PFSK-1 (cell line): ENCODE data around the gene EXOC6.

ENCODE experiments used
- FOXP2 ChIP-seq: optimal IDR thresholded peaks from 2 replicates; pipeline ENCODE3; 2011; ENCODE audit warnings: borderline replicate concordance, control low read depth, inconsistent platforms; ENCODE audit not compliant: insufficient read depth; ENCODE audit errors: extremely low read length, extremely low read depth
- POLR2AphosphoS5 ChIP-seq: IDR thresholded peaks from 2 replicates; pipeline ENCODE4 v1.6.1; 2012; ENCODE audit warnings: low read depth, mild to moderate bottlenecking, control low read depth, low read length, moderate library complexity
- SIN3A ChIP-seq: IDR thresholded peaks from 2 replicates; pipeline ENCODE4 v1.6.1; 2012; ENCODE audit warnings: mild to moderate bottlenecking, low read length, moderate library complexity, borderline replicate concordance; ENCODE audit not compliant: insufficient read depth
- TAF1 ChIP-seq: IDR thresholded peaks from 2 replicates; pipeline ENCODE4 v1.6.1; 2012; ENCODE audit warnings: low read length, control low read depth, borderline replicate concordance; ENCODE audit not compliant: insufficient read depth
- TF ChIP-seq, protein P1 (sequence below), 2 experiments: IDR thresholded peaks; 2 replicates each; pipeline versions ENCODE4 v1.6.1 to v1.8.0; 2011 to 2012; ENCODE audit warnings: low read depth in 2 of 2, low read length in 2 of 2, control low read depth in 1 of 2, inconsistent platforms in 1 of 2, mild to moderate bottlenecking in 1 of 2, moderate library complexity in 1 of 2; ENCODE audit not compliant: insufficient read depth in 1 of 2

The EXOC6 gene

GRCh38 chr10:93063144-93063976 is 215.0 kb downstream of the EXOC6 start:
- TF ChIP-seq POLR2AphosphoS5 (no peak), FOXP2 (no peak), SIN3A (no peak), TAF1 (no peak)
- TF ChIP-seq, protein P1, sequence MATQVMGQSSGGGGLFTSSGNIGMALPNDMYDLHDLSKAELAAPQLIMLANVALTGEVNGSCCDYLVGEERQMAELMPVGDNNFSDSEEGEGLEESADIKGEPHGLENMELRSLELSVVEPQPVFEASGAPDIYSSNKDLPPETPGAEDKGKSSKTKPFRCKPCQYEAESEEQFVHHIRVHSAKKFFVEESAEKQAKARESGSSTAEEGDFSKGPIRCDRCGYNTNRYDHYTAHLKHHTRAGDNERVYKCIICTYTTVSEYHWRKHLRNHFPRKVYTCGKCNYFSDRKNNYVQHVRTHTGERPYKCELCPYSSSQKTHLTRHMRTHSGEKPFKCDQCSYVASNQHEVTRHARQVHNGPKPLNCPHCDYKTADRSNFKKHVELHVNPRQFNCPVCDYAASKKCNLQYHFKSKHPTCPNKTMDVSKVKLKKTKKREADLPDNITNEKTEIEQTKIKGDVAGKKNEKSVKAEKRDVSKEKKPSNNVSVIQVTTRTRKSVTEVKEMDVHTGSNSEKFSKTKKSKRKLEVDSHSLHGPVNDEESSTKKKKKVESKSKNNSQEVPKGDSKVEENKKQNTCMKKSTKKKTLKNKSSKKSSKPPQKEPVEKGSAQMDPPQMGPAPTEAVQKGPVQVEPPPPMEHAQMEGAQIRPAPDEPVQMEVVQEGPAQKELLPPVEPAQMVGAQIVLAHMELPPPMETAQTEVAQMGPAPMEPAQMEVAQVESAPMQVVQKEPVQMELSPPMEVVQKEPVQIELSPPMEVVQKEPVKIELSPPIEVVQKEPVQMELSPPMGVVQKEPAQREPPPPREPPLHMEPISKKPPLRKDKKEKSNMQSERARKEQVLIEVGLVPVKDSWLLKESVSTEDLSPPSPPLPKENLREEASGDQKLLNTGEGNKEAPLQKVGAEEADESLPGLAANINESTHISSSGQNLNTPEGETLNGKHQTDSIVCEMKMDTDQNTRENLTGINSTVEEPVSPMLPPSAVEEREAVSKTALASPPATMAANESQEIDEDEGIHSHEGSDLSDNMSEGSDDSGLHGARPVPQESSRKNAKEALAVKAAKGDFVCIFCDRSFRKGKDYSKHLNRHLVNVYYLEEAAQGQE (IDR thresholded peaks at IDR 0.05; ENCODE audit: insufficient read depth in 1 of 2, low read depth in 2 of 2, low read length in 2 of 2): no peak

DNA sequence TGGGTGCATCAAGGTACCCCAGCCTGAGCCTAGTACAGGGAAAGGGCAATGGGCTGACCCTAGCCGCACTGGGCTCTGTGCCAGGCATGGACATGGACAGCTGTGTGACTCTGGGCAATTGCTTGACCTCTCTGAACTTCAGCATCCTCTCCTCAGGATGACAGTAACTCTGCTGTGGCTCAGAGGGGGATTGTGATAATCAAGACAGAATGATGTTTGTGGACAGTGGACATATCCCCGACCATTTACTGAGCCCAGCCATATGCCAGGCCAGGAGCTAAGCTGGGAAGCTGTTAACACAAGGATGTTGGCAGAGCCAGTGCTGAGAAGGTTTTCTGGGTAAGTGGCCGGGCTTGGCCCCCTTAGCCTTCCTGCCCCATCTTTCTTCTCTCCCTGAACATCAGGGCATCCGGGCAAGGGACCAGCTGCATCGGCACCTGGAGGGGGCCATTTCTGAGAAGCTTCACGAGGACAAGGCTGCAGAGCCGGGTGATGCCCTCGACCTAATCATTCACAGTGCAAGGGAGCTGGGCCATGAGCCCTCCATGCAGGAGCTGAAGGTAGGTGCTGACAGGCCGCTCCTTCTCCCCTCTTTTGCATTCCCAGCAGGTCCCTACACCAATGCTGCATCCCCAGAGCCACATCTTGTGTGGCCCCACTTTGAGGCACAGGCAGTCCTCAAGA is 215.8 kb downstream of the EXOC6 start:
- TF ChIP-seq FOXP2 (no peak), SIN3A (no peak), POLR2AphosphoS5 (no peak), TAF1 (no peak)
- TF ChIP-seq, protein P1 (IDR thresholded peaks at IDR 0.05; ENCODE audit: insufficient read depth in 1 of 2, low read depth in 2 of 2, low read length in 2 of 2): no peak

DNA sequence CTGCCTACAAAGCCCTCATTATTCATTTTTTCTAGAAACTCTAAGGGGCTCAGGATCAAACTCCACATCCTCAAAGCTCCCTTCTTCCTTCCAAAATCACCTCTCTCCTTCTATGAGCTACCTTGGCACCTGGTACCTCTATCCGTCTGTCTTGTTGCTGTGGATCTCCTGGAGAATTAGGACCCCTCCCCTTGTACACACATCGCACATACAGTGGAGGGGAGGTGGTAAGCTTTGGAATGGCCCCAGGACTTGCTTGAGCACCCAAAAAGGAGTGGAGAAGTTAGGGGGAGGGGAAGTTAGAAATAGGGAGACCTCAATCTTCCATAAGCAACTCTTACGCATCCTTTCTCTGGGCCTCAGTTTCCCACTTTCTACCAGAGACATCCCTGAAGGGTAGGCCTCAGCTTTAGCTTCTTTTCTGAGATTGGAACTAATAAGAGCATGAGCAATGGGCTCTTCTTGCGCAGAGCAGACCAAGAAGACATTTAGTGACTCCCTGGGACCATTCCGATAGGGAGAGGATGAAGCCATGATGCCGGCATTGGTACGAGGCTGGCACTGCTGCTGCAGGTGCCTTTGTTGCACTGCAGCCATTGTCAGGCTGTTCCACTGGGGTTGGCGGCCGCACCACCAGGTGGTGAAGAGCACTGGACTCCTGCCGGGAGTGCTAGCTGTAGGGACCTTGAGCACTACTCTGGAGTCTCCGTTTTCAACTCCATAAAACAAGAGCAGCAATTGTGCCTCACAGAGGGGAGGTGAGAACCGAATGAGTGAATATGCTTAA is 216.7 kb downstream of the EXOC6 start:
- TF ChIP-seq, protein P1 (IDR thresholded peaks at IDR 0.05; ENCODE audit: insufficient read depth in 1 of 2, low read depth in 2 of 2, low read length in 2 of 2): no peak
- no peak for TF ChIP-seq SIN3A

DNA sequence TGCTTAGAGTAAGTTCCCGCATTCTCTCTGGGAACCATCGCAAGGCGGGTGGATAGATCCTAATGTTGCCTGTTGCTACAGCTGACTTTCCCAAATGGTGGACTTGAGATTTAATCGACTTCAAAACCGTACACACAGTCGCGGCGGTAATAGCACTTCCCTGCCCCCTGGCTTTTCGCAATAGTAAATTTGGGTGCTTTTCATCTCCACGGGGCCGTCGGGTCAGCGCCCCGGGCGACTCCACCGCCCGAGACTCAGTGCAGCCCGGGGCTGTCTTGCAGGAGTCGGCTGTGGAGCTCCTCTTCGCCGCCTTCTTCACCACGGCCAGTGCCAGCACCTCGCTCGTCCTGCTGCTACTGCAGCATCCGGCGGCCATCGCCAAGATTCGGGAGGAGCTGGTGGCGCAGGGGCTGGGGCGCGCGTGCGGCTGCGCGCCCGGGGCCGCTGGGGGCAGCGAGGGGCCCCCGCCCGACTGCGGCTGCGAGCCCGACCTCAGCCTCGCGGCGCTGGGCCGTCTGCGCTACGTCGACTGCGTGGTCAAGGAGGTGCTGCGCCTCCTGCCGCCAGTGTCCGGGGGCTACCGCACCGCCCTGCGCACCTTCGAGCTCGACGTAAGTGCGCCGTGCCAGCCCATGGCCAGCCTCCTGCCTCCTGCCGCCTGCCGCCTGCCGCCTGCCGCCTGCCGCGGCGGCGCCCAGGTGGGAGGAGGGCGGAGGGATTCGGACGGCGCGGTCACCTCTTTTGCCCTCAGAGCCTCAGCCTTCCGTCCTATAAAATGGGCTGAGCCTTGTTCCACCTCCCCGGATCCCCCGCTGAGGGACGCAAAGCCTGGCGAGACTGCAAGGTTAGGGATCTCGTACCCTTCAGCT is 217.6 kb downstream of the EXOC6 start:
- TF ChIP-seq FOXP2 (no peak), TAF1 (no peak), POLR2AphosphoS5 (no peak), SIN3A (no peak)
- TF ChIP-seq, protein P1 (IDR thresholded peaks at IDR 0.05; ENCODE audit: insufficient read depth in 1 of 2, low read depth in 2 of 2, low read length in 2 of 2): no peak
